B cell (primary cell): ENCODE measurements around the gene SREBF1. TPM values are rescaled to one million over a fixed set of nuclear protein-coding genes. Genes with fewer than 3 reads are reported as not detected.

Experiments
- ATAC-seq: fragments of 200-7000 bp; cut with Tn5 transposase; one replicate; pipeline ENCODE4 v1.10.0; 2021; ENCODE audit warnings: low read depth, mild to moderate bottlenecking, moderate number of reproducible peaks, moderate library complexity
- CTCF ChIA-PET: fragments of 350-600 bp; sonication (Branson Sonifier 250); formaldehyde crosslinking; loops from one replicate; lab custom pipeline; 2021; ENCODE audit warnings: antibody characterized with exemption, inconsistent platforms; lab: Charles Lee
- POLR2A ChIA-PET: fragments of 350-600 bp; sonication (Branson Sonifier 250); formaldehyde crosslinking; loops from one replicate; lab custom pipeline; 2021; ENCODE audit warnings: antibody characterized with exemption; lab: Charles Lee
- DNase-seq: peaks from one replicate; pipeline ENCODE4 v3.0.0; 2013
- H2AFZ ChIP-seq: 2 replicates; pipeline ENCODE4 v1.6.1; 2012; ENCODE audit warnings: mild to moderate bottlenecking, low read depth, low read length; ENCODE audit not compliant: insufficient read depth, poor library complexity, severe bottlenecking
- H3K27ac ChIP-seq, 2 donors: 1 replicate in 1 of 2; 2 replicates in 1 of 2; pipeline ENCODE4 v1.5.1; 2012 to 2013; ENCODE audit warnings: low read length in 2 of 2, mild to moderate bottlenecking in 2 of 2, moderate library complexity in 1 of 2
- H3K27me3 ChIP-seq, 4 experiments: fragments of 200-600 bp in 1 of 4; sonication (generic) in 1 of 4; replicated peaks in 1 of 4; 1 replicate in 2 of 4; 2 replicates in 2 of 4; pipeline versions ENCODE4 v1.6.1 to v1.7.0; 2013 to 2016; ENCODE audit warnings: low read length in 3 of 4, mild to moderate bottlenecking in 2 of 4, mixed read lengths in 1 of 4, moderate library complexity in 1 of 4; ENCODE audit not compliant: insufficient read depth in 4 of 4, control insufficient read depth in 3 of 4; ENCODE audit errors: control extremely low read depth in 1 of 4
- H3K36me3 ChIP-seq, 2 experiments: replicated peaks in 1 of 2; 1 replicate in 1 of 2; 2 replicates in 1 of 2; pipeline versions ENCODE4 v1.6.1 to v1.7.1; 2013; ENCODE audit warnings: low read length in 1 of 2; ENCODE audit not compliant: insufficient read depth in 2 of 2, control insufficient read depth in 1 of 2; ENCODE audit errors: control extremely low read depth in 1 of 2, extremely low read depth in 1 of 2
- H3K4me1 ChIP-seq, 2 donors: fragments of 200-600 bp in 1 of 2; sonication (generic) in 1 of 2; 1 replicate in 1 of 2; 2 replicates in 1 of 2; pipeline versions ENCODE4 v1.5.1 to v1.6.1; 2013 to 2017; ENCODE audit warnings: low read length in 2 of 2; ENCODE audit not compliant: control insufficient read depth in 2 of 2, insufficient read depth in 2 of 2
- H3K4me2 ChIP-seq: replicated peaks from 2 replicates; pipeline ENCODE3; 2012; ENCODE audit warnings: mild to moderate bottlenecking, low read depth, low read length; ENCODE audit not compliant: poor library complexity, severe bottlenecking
- H3K4me3 ChIP-seq, 5 experiments: fragments of 200-600 bp in 1 of 5; sonication (generic) in 1 of 5; 1 replicate in 3 of 5; 2 replicates in 2 of 5; pipeline versions ENCODE4 v1.5.1 to v1.7.0; 2011 to 2016; ENCODE audit warnings: low read length in 4 of 5, mild to moderate bottlenecking in 4 of 5, low read depth in 2 of 5, control low read depth in 1 of 5, moderate library complexity in 1 of 5; ENCODE audit not compliant: insufficient read depth in 1 of 5; ENCODE audit errors: control extremely low read depth in 1 of 5, extremely low read depth in 1 of 5
- H3K79me2 ChIP-seq: fragments of 200-600 bp; sonication (generic); one replicate; pipeline ENCODE4 v1.6.0; 2016; ENCODE audit warnings: low read length; ENCODE audit not compliant: control insufficient read depth, insufficient read depth
- H3K9ac ChIP-seq: fragments of 200-600 bp; sonication (generic); 2 replicates; pipeline ENCODE4 v1.6.1; 2017; ENCODE audit warnings: mild to moderate bottlenecking, low read length, moderate library complexity
- H3K9me3 ChIP-seq, 3 donors: one replicate each; pipeline versions ENCODE4 v1.6.1 to v1.7.1; 2013; ENCODE audit warnings: low read length in 2 of 3; ENCODE audit not compliant: control insufficient read depth in 2 of 3, insufficient read depth in 1 of 3; ENCODE audit errors: control extremely low read depth in 1 of 3
- H4K20me1 ChIP-seq: 2 replicates; pipeline ENCODE4 v1.6.0; 2012; ENCODE audit warnings: mild to moderate bottlenecking, low read length; ENCODE audit not compliant: insufficient read depth, control insufficient read depth, poor library complexity, severe bottlenecking
- H3K27ac Mint-ChIP-seq: one replicate; pipeline ENCODE4 v1.8.0; 2021; ENCODE audit warnings: mixed read lengths
- H3K27me3 Mint-ChIP-seq: one replicate; pipeline ENCODE4 v1.8.0; 2021; ENCODE audit warnings: mixed read lengths
- H3K4me1 Mint-ChIP-seq: one replicate; pipeline ENCODE4 v1.8.0; 2021; ENCODE audit warnings: mixed read lengths
- H3K4me3 Mint-ChIP-seq: one replicate; pipeline ENCODE4 v1.8.0; 2021; ENCODE audit warnings: mixed read lengths
- H3K9me3 Mint-ChIP-seq: one replicate; pipeline ENCODE4 v1.8.0; 2022; ENCODE audit warnings: mixed read lengths; ENCODE audit not compliant: insufficient read depth
- CTCF ChIP-seq: fragments of 200-600 bp; IDR thresholded peaks from one replicate; pipeline ENCODE4 v1.8.0; 2022; ENCODE audit warnings: antibody characterized with exemption, mild to moderate bottlenecking
- EZH2 ChIP-seq: IDR thresholded peaks from 2 replicates; pipeline ENCODE4 v1.6.1; 2012; ENCODE audit warnings: borderline replicate concordance, low read depth, mild to moderate bottlenecking, moderate library complexity, low read length; ENCODE audit not compliant: insufficient read depth, poor library complexity, severe bottlenecking
- WGBS: methylation state at CpG from one replicate; pipeline ENCODE4 v1.1.5; 2013; ENCODE audit warnings: missing lambda C conversion rate; ENCODE audit not compliant: insufficient coverage; 5-methylcytosine and 5-hydroxymethylcytosine counted together
- intact Hi-C: fragments of 100-400 bp; cut with micrococcal nuclease; formaldehyde crosslinking; loops from one replicate; pipeline ENCODE4 v1.10.0; 2022
- polyA plus RNA-seq: library from polyadenylated mRNA; depleted of rRNA; stranded (reverse); fragments of >200 nt; gene quantifications from 2 replicates; pipeline ENCODE4 v1.2.3, GENCODE V29; 2012
- total RNA-seq, 2 donors: library from RNA; stranded (reverse); fragments of 120-200 nt in 1 of 2; gene quantifications; 1 replicate in 1 of 2; 2 replicates in 1 of 2; pipeline versions ENCODE4 v1.2.3 to v1.2.4, GENCODE V29; 2013 to 2022

The SREBF1 gene
- total and polyA plus RNA-seq, 2 donors (not counting 1 experiment from before 2014, with no cell fraction given) = 21.6 to 34.9 TPM

GRCh38 chr17:17806035-17806434, 30.8 kb downstream of the SREBF1 start:
- Mint-ChIP-seq H3K27ac (no peak overlapping the region), H3K27me3 (no peaks in the 10 kb centered on the region), H3K4me1 (peaks cover 3% of the 10 kb centered on the region), H3K9me3 (no peaks in the 10 kb centered on the region), H3K4me3 (no peak overlapping the region)
- no peaks in the 10 kb centered on the region for H3K9me3 ChIP-seq
- no peaks in the 10 kb centered on the region for H4K20me1 ChIP-seq
- no peak overlapping the region for H2AFZ ChIP-seq
- no peaks in the 10 kb centered on the region for H3K27me3 ChIP-seq
- no peak overlapping the region for H3K9ac ChIP-seq
- peaks cover 0 to 3% of the 10 kb centered on the region in 2 donors for H3K4me1 ChIP-seq
- CTCF ChIA-PET = interaction anchor here (1.0 to 1.4 kb wide), 2 partner anchors 14 to 56 kb away, joined by 3 read pairs; no protein-coding TSS in a partner anchor
- 75% methylated on average over 3 of the region's 4 CpGs for WGBS
- H3K79me2 ChIP-seq = no peaks in the 10 kb centered on the region
- no peak for DNase-seq
- no peak overlapping the region for H3K4me3 ChIP-seq
- intact Hi-C loops = no loop called here
- POLR2A ChIA-PET = no interaction called here
- H3K27ac ChIP-seq = no peak overlapping the region
- no peak for ATAC-seq
- TF ChIP-seq CTCF (no peak), EZH2 (no peak)
- H3K4me2 ChIP-seq = no peak overlapping the region
- no peaks in the 10 kb centered on the region for H3K36me3 ChIP-seq

- no peaks in the 10 kb centered on the region for H3K79me2 ChIP-seq
- intact Hi-C loops = no loop called here
- H3K27ac ChIP-seq = no peak overlapping the region
- WGBS = 98% methylated on average over 9 of the region's 9 CpGs
- no peak overlapping the region for H2AFZ ChIP-seq
- peaks cover 3% of the 10 kb centered on the region for H3K4me1 Mint-ChIP-seq
- H3K4me1 ChIP-seq = peaks cover 0 to 3% of the 10 kb centered on the region in 2 donors
- TF ChIP-seq EZH2 (no peak), CTCF (no peak)
- no peak overlapping the region for H3K4me2 ChIP-seq
- no peaks in the 10 kb centered on the region for H3K27me3 ChIP-seq
- H3K9me3 ChIP-seq = no peaks in the 10 kb centered on the region
- ATAC-seq (no peak), DNase-seq (no peak)
- no peak overlapping the region for H3K27ac Mint-ChIP-seq
- no peaks in the 10 kb centered on the region for H3K9me3 Mint-ChIP-seq
- no peak overlapping the region for H3K4me3 ChIP-seq
- H4K20me1 ChIP-seq = no peaks in the 10 kb centered on the region
- no peak overlapping the region for H3K4me3 Mint-ChIP-seq
- CTCF ChIA-PET = interaction anchor here (1.0 to 1.4 kb wide), 2 partner anchors 15 to 57 kb away, joined by 3 read pairs; no protein-coding TSS in a partner anchor
- POLR2A ChIA-PET = no interaction called here
- no peaks in the 10 kb centered on the region for H3K36me3 ChIP-seq
- no peak overlapping the region for H3K9ac ChIP-seq
- no peaks in the 10 kb centered on the region for H3K27me3 Mint-ChIP-seq
Measured at GRCh38 chr17:17805575-17805974, 31.2 kb downstream of the SREBF1 start.
